Activated naive CD8-positive, alpha-beta T cell (primary cell): ENCODE measurements around the gene DMD.
A peak's percentile ranks its signal among the peaks of the same experiment; 100 is the strongest.

Experiments used
- H3K27ac Mint-ChIP-seq: one replicate; pipeline ENCODE4 v1.8.0; 2021; ENCODE audit warnings: mixed read lengths
- H3K27me3 Mint-ChIP-seq: one replicate; pipeline ENCODE4 v1.8.0; 2021; ENCODE audit warnings: mixed read lengths
- H3K36me3 Mint-ChIP-seq: one replicate; pipeline ENCODE4 v1.8.0; 2021; ENCODE audit warnings: mixed read lengths
- H3K4me1 Mint-ChIP-seq: one replicate; pipeline ENCODE4 v1.8.0; 2021; ENCODE audit warnings: low read depth, mixed read lengths
- H3K4me3 Mint-ChIP-seq: one replicate; pipeline ENCODE4 v1.8.0; 2021; ENCODE audit warnings: mild to moderate bottlenecking, mixed read lengths
- H3K9me3 Mint-ChIP-seq: one replicate; pipeline ENCODE4 v1.8.0; 2021; ENCODE audit warnings: low read depth, mixed read lengths

The DMD gene

DNA sequence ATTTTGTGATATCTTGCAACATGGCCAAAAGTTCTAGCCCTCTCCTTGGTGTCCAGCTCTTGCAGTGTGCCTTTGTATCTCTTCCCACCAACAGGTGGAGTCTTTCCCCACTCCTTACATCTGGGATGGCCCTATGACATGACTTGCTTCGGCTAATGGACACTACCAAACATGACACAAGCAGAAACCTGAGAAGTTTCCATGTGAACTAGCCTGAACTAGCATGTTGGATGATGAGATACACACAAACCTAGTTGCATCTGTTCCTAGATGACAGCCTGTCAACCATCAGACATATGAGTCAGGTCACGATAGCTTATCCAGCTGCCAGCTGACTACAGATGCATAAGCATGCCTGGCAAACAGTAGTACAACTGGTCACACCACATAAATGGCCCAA, 1932.0 kb downstream of the DMD start:
- H3K4me3 Mint-ChIP-seq: no peak overlapping the region
- H3K4me1 Mint-ChIP-seq: no peaks in the 10 kb centered on the region
- H3K27me3 Mint-ChIP-seq: no peaks in the 10 kb centered on the region
- no peaks in the 10 kb centered on the region for H3K36me3 Mint-ChIP-seq
- H3K27ac Mint-ChIP-seq: no peak overlapping the region
- H3K9me3 Mint-ChIP-seq: no peaks in the 10 kb centered on the region

DNA sequence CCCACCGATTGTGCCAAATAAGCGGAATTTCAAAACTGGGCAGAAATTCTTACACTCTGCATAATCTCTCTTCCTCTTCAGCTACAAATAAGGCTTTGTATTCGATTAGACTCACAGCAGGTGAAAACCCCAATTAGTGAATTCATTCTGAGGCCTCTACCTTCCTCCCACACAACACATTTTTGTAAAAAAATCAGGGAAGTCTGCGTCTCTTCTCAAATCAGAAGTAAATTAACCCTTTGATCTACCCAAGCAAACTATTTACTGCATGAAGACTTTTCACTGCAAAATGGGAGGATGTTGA, 1938.9 kb downstream of the DMD start:
- H3K27me3 Mint-ChIP-seq: peaks cover 8% of the 10 kb centered on the region
- H3K36me3 Mint-ChIP-seq: no peaks in the 10 kb centered on the region
- no peak overlapping the region for H3K27ac Mint-ChIP-seq
- H3K9me3 Mint-ChIP-seq: no peaks in the 10 kb centered on the region
- no peak overlapping the region for H3K4me3 Mint-ChIP-seq
- no peaks in the 10 kb centered on the region for H3K4me1 Mint-ChIP-seq

- H3K4me3 Mint-ChIP-seq: no peak overlapping the region
- H3K4me1 Mint-ChIP-seq: peaks cover 2% of the 10 kb centered on the region
- no peaks in the 10 kb centered on the region for H3K36me3 Mint-ChIP-seq
- H3K9me3 Mint-ChIP-seq: no peaks in the 10 kb centered on the region
- no peak overlapping the region for H3K27ac Mint-ChIP-seq
- H3K27me3 Mint-ChIP-seq: peaks cover 9% of the 10 kb centered on the region
Observed at GRCh38 chrX:31271615-31272471, 1939.5 kb downstream of the DMD start.

DNA sequence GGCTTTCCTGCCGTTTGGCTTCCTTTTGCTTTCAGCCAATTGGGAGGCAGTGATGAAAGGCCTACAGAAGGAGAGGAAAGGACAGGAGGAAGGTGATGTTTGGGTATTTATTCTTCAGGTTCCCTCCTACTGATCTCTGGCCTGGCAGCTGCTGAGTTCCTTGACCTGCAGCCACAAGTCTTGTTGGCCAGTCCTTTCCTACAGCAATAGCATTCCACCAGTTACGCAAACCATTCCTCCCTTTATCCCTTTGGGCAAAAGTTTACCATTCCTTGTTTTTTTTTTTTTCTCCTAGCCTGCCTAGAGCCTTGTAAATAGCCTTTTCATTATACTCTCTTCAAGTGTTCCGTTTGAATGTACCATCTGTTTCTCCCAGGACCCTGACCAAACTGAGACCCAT, 1941.4 kb downstream of the DMD start:
- no peak overlapping the region for H3K27ac Mint-ChIP-seq
- H3K9me3 Mint-ChIP-seq: no peaks in the 10 kb centered on the region
- no peaks in the 10 kb centered on the region for H3K36me3 Mint-ChIP-seq
- H3K4me3 Mint-ChIP-seq: no peak overlapping the region
- peaks cover 7% of the 10 kb centered on the region for H3K4me1 Mint-ChIP-seq
- peaks cover 14% of the 10 kb centered on the region for H3K27me3 Mint-ChIP-seq

DNA sequence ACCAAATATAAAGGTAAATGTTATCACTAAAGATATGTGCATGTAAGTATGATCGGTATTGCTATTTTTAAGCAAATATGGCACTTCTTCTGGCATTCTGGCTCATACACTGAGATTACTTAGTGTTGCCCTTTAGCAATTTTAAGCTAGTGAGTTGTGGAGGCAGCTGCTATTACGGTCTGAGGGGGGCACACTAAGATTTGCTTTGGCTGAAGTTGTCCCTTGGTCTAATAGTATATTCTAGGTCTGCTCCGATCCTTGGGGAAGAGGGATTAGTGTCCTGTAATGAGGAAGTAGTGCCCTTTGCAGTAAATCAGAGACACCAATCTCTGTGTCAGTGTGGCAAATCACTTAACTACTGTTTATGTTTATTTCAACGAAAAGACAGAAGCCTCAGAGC, 1943.0 kb downstream of the DMD start:
- Mint-ChIP-seq H3K4me3 (no peak overlapping the region), H3K27ac (no peak overlapping the region), H3K9me3 (no peaks in the 10 kb centered on the region), H3K4me1 (peaks cover 7% of the 10 kb centered on the region), H3K27me3 (peaks cover 16% of the 10 kb centered on the region), H3K36me3 (no peaks in the 10 kb centered on the region)

DNA sequence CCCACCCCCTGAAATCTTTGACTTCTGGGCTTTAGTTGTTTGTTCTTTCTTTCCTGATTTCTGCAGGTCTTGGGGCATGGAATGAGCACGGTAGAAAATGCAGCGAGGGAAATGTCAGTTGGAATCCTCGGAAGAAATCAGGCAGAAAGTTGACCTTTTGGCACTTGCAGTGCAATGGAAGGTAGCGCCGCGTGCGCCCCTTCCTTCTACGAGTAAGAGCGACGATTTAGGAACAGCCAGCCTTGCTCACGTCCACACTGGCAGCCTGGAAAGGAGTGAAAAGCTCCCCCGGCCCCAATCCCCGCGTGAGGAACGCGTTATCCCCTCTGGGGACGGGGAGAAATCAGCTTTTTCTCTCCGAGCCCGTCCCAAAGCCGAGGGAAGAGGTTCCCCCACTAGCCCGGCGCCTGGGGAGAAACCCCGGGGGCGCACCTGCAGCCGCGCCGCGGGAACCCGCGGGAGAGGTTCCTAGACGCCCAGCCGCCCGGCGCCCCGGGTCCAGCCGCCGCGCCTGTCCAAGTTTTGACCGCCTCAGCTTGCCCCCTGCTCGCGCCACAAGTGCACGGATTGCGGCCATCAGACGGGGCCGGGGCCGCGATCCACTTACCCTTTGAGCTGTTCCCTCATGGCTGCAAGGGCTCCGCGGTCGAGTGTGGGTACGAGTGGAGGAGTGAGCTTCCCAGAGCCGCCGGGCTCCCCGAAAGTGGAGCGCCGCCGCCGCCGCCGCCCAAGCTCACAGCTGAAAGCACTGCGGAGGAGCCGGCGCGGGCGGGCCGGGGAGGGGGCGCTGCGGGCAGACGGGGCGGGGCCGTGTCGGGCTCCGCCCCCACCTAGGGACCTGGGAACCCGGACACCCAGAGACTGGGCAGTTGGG, 1944.9 kb downstream of the DMD start:
- Mint-ChIP-seq H3K4me1 (peaks cover 7% of the 10 kb centered on the region), H3K27ac (no peak overlapping the region), H3K27me3 (peaks cover 16% of the 10 kb centered on the region), H3K36me3 (no peaks in the 10 kb centered on the region), H3K9me3 (no peaks in the 10 kb centered on the region), H3K4me3 (peak overlapping the region; percentile 49)

- Mint-ChIP-seq H3K4me3 (no peak overlapping the region), H3K9me3 (no peaks in the 10 kb centered on the region), H3K27ac (no peak overlapping the region), H3K36me3 (no peaks in the 10 kb centered on the region), H3K27me3 (peaks cover 15% of the 10 kb centered on the region), H3K4me1 (peaks cover 7% of the 10 kb centered on the region)
Observed at GRCh38 chrX:31265383-31265782, 1946.0 kb downstream of the DMD start.

DNA sequence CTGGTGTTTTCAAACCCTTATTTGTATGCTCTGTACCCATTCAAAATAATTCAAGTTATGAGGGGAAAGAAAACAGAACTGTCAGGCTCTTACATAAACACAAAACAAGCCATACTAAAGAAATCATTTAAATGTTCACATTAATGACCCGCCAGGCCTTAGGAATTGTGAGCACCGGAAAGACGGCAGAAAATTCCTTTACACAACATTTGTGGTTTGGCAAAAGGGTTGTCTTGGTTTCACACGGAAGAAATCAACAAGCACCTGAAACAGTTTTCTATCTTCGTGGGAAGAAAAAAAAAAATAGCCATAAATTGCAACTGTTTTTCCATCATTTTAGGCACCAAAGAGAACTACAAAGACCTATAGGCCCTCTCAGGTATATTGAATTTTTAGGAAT, 1951.0 kb downstream of the DMD start:
- Mint-ChIP-seq H3K36me3 (no peaks in the 10 kb centered on the region), H3K9me3 (no peaks in the 10 kb centered on the region), H3K4me1 (no peaks in the 10 kb centered on the region), H3K4me3 (no peak overlapping the region), H3K27ac (no peak overlapping the region), H3K27me3 (peaks cover 6% of the 10 kb centered on the region)

- Mint-ChIP-seq H3K27ac (no peak overlapping the region), H3K4me3 (no peak overlapping the region), H3K9me3 (no peaks in the 10 kb centered on the region), H3K27me3 (no peaks in the 10 kb centered on the region), H3K36me3 (no peaks in the 10 kb centered on the region), H3K4me1 (no peaks in the 10 kb centered on the region)
Observed at GRCh38 chrX:31258166-31258565, 1953.2 kb downstream of the DMD start.

DNA sequence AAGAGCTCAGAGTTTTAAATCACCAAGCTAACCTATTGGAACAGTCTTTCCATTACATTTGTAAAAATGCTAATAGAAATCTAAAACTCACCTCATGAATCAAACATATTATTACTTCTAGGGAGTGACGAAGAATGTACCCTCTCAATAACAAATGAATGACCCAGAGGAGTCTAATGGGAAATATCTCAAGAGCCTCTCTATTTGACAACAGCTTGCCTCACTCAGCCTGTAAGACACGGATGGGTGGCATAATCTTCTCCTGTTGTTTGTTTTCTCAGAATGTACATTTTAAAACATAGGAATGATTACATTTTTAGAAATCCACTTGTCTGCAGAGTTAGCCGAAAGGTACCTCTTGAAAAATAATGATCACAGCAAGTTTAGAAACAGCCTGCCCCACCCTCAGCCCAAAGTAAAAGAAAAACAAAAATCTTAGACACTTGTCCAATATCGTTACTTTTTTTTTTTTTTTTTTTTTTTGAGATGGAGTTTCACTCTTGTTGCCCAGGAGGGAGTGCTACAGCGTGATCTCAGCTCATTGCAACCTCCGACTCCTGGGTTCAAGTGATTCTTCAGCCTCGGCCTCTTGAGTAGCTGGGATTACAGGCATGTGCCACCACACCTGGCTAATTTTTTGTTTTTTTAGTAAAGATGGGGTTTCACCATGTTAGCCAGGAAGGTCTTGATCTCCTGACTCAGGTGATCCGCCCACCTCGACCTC, 1955.9 kb downstream of the DMD start:
- H3K4me1 Mint-ChIP-seq: no peaks in the 10 kb centered on the region
- no peaks in the 10 kb centered on the region for H3K27me3 Mint-ChIP-seq
- no peak overlapping the region for H3K27ac Mint-ChIP-seq
- H3K4me3 Mint-ChIP-seq: no peak overlapping the region
- H3K36me3 Mint-ChIP-seq: no peaks in the 10 kb centered on the region
- H3K9me3 Mint-ChIP-seq: no peaks in the 10 kb centered on the region

GRCh38 chrX:31252133-31252532, 1959.2 kb downstream of the DMD start:
- Mint-ChIP-seq H3K27me3 (no peaks in the 10 kb centered on the region), H3K4me1 (no peaks in the 10 kb centered on the region), H3K9me3 (no peaks in the 10 kb centered on the region), H3K27ac (no peak overlapping the region), H3K4me3 (no peak overlapping the region), H3K36me3 (no peaks in the 10 kb centered on the region)

GRCh38 chrX:31251336-31251735, 1960.0 kb downstream of the DMD start:
- Mint-ChIP-seq H3K4me1 (no peaks in the 10 kb centered on the region), H3K36me3 (no peaks in the 10 kb centered on the region), H3K27me3 (no peaks in the 10 kb centered on the region), H3K27ac (no peak overlapping the region), H3K9me3 (no peaks in the 10 kb centered on the region), H3K4me3 (no peak overlapping the region)

- Mint-ChIP-seq H3K4me3 (no peak overlapping the region), H3K36me3 (no peaks in the 10 kb centered on the region), H3K27me3 (no peaks in the 10 kb centered on the region), H3K9me3 (no peaks in the 10 kb centered on the region), H3K27ac (no peak overlapping the region), H3K4me1 (no peaks in the 10 kb centered on the region)
Observed at GRCh38 chrX:31245714-31246113, 1965.6 kb downstream of the DMD start.

GRCh38 chrX:31243804-31244203, 1967.5 kb downstream of the DMD start:
- H3K27me3 Mint-ChIP-seq: no peaks in the 10 kb centered on the region
- no peak overlapping the region for H3K4me3 Mint-ChIP-seq
- H3K4me1 Mint-ChIP-seq: no peaks in the 10 kb centered on the region
- H3K36me3 Mint-ChIP-seq: no peaks in the 10 kb centered on the region
- no peak overlapping the region for H3K27ac Mint-ChIP-seq
- no peaks in the 10 kb centered on the region for H3K9me3 Mint-ChIP-seq

DNA sequence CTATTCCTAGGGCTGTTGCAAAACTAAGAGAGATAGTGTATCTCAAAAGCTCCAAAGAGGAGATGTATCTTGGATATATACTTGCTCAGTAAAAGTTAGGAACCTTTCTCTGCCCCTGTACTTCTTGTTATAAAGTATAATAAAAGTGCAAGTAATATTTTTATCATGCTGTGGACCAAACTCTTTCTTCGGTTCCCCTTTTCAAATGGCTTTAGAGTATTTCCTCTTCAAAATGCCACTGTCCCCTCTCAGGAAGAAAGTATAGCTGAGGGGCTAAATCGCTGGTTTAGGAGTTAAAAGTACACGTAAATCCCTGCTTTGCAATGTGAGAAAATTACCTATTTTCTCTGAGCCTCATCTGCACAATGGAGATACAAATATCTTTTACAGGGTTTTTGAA, 1970.4 kb downstream of the DMD start:
- Mint-ChIP-seq H3K27ac (no peak overlapping the region), H3K4me3 (no peak overlapping the region), H3K9me3 (no peaks in the 10 kb centered on the region)

More for the DNA sequence above, 1970.4 kb downstream of the DMD start:
- Mint-ChIP-seq H3K27me3 (no peaks in the 10 kb centered on the region), H3K4me1 (no peaks in the 10 kb centered on the region), H3K36me3 (no peaks in the 10 kb centered on the region)
